HCT116 (cell line): ENCODE measurements around the gene USH1C. TPM values are rescaled to one million over a fixed set of nuclear protein-coding genes. Genes with fewer than 3 reads are reported as not detected.
A peak's percentile ranks its signal among the peaks of the same experiment; 100 is the strongest.

ENCODE experiments used
- ATAC-seq: fragments of 200-7000 bp; cut with Tn5 transposase; 2 replicates; pipeline ENCODE4 v1.9.1; 2020; ENCODE audit warnings: mild to moderate bottlenecking, moderate library complexity
- BruUV-seq: library from RNA; stranded (reverse); fragments of 400-500 nt; replicated peaks from 2 replicates; lab custom pipeline; 2021; lab: Mats Ljungman, UMichigan
- CTCF ChIA-PET: fragments of 300-600 bp; sonication (Branson Sonifier 250); formaldehyde crosslinking; loops from one replicate; lab custom pipeline; 2021; ENCODE audit warnings: antibody characterized with exemption; lab: Charles Lee
- POLR2A ChIA-PET: fragments of 300-600, 350-600 bp; sonication (Branson Sonifier 250); formaldehyde crosslinking; loops from one replicate; lab custom pipeline; 2021; ENCODE audit warnings: antibody characterized with exemption; lab: Charles Lee
- RAD21 ChIA-PET, 2 experiments: fragments of 300-600 bp; sonication (Branson Sonifier 250); formaldehyde crosslinking; loops; one replicate each; lab custom pipeline; 2023; ENCODE audit warnings: low total read pairs in 2 of 2; ENCODE audit not compliant: uncharacterized antibody in 2 of 2, unreplicated experiment in 2 of 2, low non-redundant PET in 1 of 2; lab: Charles Lee
- DNase-seq: peaks from one replicate; pipeline ENCODE4 v3.0.0-alpha.2; 2010; ENCODE audit warnings: low read depth, low spot score
- H2AFZ ChIP-seq: fragments of 200-600 bp; shearing (Covaris generic), sonication (generic); 2 replicates; pipeline ENCODE4 v1.6.1; 2017; ENCODE audit warnings: low read depth, mixed run types, mixed read lengths, antibody characterized with exemption, low read length; ENCODE audit not compliant: poor library complexity, severe bottlenecking
- H3K27ac ChIP-seq: 2 replicates; pipeline ENCODE4 v1.5.1; 2012; ENCODE audit warnings: low read depth, low read length
- H3K27me3 ChIP-seq: fragments of 200-600 bp; sonication (generic); 2 replicates; pipeline ENCODE4 v1.6.1; 2016; ENCODE audit warnings: mixed run types, low read length, mixed read lengths; ENCODE audit not compliant: insufficient read depth
- H3K36me3 ChIP-seq, 2 experiments: fragments of 200-500 bp in 1 of 2; fragments of 200-600 bp in 1 of 2; sonication (Bioruptor generic) in 1 of 2; sonication (generic) in 1 of 2; 2 replicates each; pipeline versions ENCODE4 v1.5.1 to v1.6.1; 2014 to 2016; ENCODE audit warnings: low read length in 2 of 2, inconsistent platforms in 1 of 2, mixed read lengths in 1 of 2, mixed run types in 1 of 2; ENCODE audit not compliant: insufficient read depth in 2 of 2, control insufficient read depth in 1 of 2
- H3K4me1 ChIP-seq, 2 experiments: fragments of 200-600 bp in 1 of 2; sonication (generic) in 1 of 2; 2 replicates each; pipeline versions ENCODE4 v1.5.1 to v1.6.1; 2012 to 2017; ENCODE audit warnings: low read length in 2 of 2, inconsistent platforms in 1 of 2, mild to moderate bottlenecking in 1 of 2, mixed read lengths in 1 of 2, mixed run types in 1 of 2, moderate library complexity in 1 of 2; ENCODE audit not compliant: insufficient read depth in 2 of 2, control insufficient read depth in 1 of 2
- H3K4me2 ChIP-seq: fragments of 200-600 bp; sonication (generic); 2 replicates; pipeline ENCODE4 v1.6.1; 2017; ENCODE audit warnings: mixed run types, low read length, mixed read lengths
- H3K4me3 ChIP-seq, 2 experiments: fragments of 200-600 bp in 1 of 2; sonication (generic) in 1 of 2; replicated peaks in 1 of 2; 2 replicates each; pipeline ENCODE4 v1.5.1; 2011 to 2016; ENCODE audit warnings: low read length in 2 of 2, control low read depth in 1 of 2, low read depth in 1 of 2, mild to moderate bottlenecking in 1 of 2, mixed read lengths in 1 of 2, mixed run types in 1 of 2
- H3K79me2 ChIP-seq: fragments of 200-600 bp; sonication (generic); 2 replicates; pipeline ENCODE4 v1.6.1; 2017; ENCODE audit warnings: mild to moderate bottlenecking, mixed run types, low read length, moderate library complexity, mixed read lengths; ENCODE audit not compliant: insufficient read depth
- H3K9ac ChIP-seq: fragments of 200-600 bp; sonication (generic); 2 replicates; pipeline ENCODE4 v1.6.1; 2016; ENCODE audit warnings: low read length, mixed read lengths
- H3K9me2 ChIP-seq: fragments of 200-600 bp; sonication (generic), shearing (Covaris generic); 2 replicates; pipeline ENCODE4 v1.6.1; 2017; ENCODE audit warnings: mixed run types, mild to moderate bottlenecking, moderate library complexity; ENCODE audit not compliant: insufficient read depth
- H3K9me3 ChIP-seq, 2 experiments: fragments of 200-500 bp in 1 of 2; fragments of 200-600 bp in 1 of 2; sonication (Bioruptor generic) in 1 of 2; sonication (generic) in 1 of 2; 2 replicates each; pipeline ENCODE4 v1.6.1; 2014 to 2017; ENCODE audit warnings: low read length in 2 of 2, mixed read lengths in 2 of 2, inconsistent platforms in 1 of 2, low read depth in 1 of 2, mild to moderate bottlenecking in 1 of 2, mixed run types in 1 of 2, moderate library complexity in 1 of 2; ENCODE audit not compliant: control insufficient read depth in 1 of 2, insufficient read depth in 1 of 2
- H4K20me1 ChIP-seq: fragments of 200-600 bp; sonication (generic), shearing (Covaris generic); 2 replicates; pipeline ENCODE4 v1.6.1; 2017; ENCODE audit warnings: mixed run types, mild to moderate bottlenecking, moderate library complexity; ENCODE audit not compliant: insufficient read depth
- RAD21 ChIP-seq: IDR thresholded peaks from 2 replicates; pipeline ENCODE4 v1.6.1; 2012; ENCODE audit warnings: low read depth, mild to moderate bottlenecking
- SP1 ChIP-seq: IDR thresholded peaks from 2 replicates; pipeline ENCODE4 v1.6.1; 2012; ENCODE audit warnings: low read depth
- ZNF274 ChIP-seq: fragments of 200-500 bp; sonication (Bioruptor generic); IDR thresholded peaks from 2 replicates; pipeline ENCODE4 v1.6.1; 2014; ENCODE audit warnings: mild to moderate bottlenecking, low read depth, low read length, inconsistent platforms
- intact Hi-C: fragments of 100-400 bp; cut with micrococcal nuclease; formaldehyde crosslinking; loops from 2 replicates; pipeline ENCODE4 v1.10.0; 2022
- total RNA-seq: library from RNA; stranded (reverse); gene quantifications from one replicate; pipeline ENCODE4 v1.2.1, GENCODE V29; 2021; ENCODE audit not compliant: unreplicated experiment
- TF ChIP-seq, protein P1 (sequence below), 3 experiments: fragments of 200-600 bp in 1 of 3; sonication (generic) in 1 of 3; IDR thresholded peaks in 2 of 3; conservative IDR thresholded peaks in 1 of 3; 2 replicates each; pipeline ENCODE4 v1.5.1; 2012 to 2017; ENCODE audit warnings: low read depth in 2 of 3, low read length in 2 of 3, antibody characterized with exemption in 1 of 3, borderline replicate concordance in 1 of 3, control low read depth in 1 of 3, mild to moderate bottlenecking in 1 of 3, mixed read lengths in 1 of 3, mixed run types in 1 of 3, moderate library complexity in 1 of 3; ENCODE audit not compliant: insufficient read depth in 1 of 3
- TF ChIP-seq, protein P2 (sequence below): IDR thresholded peaks from 2 replicates; pipeline ENCODE4 v1.6.1; 2012

USH1C gene
- total RNA-seq, 1 experiment from 2014 or later: 13.4 TPM

DNA sequence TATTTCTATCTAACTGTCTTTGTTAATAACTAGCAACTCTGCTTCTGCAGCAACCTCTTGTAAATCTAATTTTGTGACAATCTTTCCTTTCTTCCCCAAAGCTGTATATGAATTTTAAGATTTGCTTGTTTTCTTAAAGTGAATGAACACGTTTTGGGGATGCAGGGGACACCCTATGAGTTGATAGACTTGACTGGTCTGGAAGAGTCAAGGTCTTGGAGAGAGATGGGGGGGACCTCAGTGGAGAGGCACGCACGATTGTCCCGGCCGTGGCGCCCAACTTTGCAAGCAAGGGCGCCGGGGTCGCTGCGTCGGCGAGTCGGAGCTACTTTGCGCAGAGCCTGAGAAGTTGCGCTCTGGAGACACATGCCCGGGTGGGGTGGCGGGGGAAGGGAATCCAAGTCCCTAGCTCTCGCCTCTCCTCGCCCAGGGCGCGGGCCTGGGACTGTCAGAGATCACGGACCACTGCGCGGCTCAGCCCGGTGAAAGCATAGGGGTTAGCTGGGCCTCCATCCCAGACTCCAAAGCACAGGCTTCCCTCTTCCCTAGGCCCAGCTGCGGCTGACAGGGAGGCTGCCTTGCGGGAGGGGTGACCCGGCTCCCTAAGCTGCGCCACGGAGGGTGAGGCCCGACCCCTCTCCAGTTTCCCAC, 68.4 kb downstream of the USH1C start:
- ChIA-PET CTCF (interaction anchor here (1.3 kb wide), 1 partner anchor 89 kb away, joined by 4 read pairs; no protein-coding TSS in a partner anchor), POLR2A (no interaction called here), RAD21 (no interaction called here)
- H3K9me3 ChIP-seq: no peaks in the 10 kb centered on the region
- no peak overlapping the region for H2AFZ ChIP-seq
- no peak for ATAC-seq
- no peak for TF ChIP-seq ZNF274
- TF ChIP-seq SP1: no peak
- DNase-seq: no peak
- no peak overlapping the region for H3K4me2 ChIP-seq
- H3K79me2 ChIP-seq: no peaks in the 10 kb centered on the region
- no peaks in the 10 kb centered on the region for H3K9me2 ChIP-seq
- intact Hi-C loops: loop anchor here (1.0 kb wide), 1 partner anchor 86 kb away; no protein-coding TSS in a partner anchor
- H4K20me1 ChIP-seq: no peaks in the 10 kb centered on the region
- no peak overlapping the region for H3K9ac ChIP-seq
- no peak overlapping the region for H3K27ac ChIP-seq
- H3K4me1 ChIP-seq: peaks cover 5 to 20% of the 10 kb centered on the region in 2 experiments; a peak in 3 of 4 replicates
- no peak overlapping the region for H3K4me3 ChIP-seq
- H3K27me3 ChIP-seq: no peaks in the 10 kb centered on the region
- no peaks in the 10 kb centered on the region for H3K36me3 ChIP-seq
- no TSS peak for BruUV-seq

DNA sequence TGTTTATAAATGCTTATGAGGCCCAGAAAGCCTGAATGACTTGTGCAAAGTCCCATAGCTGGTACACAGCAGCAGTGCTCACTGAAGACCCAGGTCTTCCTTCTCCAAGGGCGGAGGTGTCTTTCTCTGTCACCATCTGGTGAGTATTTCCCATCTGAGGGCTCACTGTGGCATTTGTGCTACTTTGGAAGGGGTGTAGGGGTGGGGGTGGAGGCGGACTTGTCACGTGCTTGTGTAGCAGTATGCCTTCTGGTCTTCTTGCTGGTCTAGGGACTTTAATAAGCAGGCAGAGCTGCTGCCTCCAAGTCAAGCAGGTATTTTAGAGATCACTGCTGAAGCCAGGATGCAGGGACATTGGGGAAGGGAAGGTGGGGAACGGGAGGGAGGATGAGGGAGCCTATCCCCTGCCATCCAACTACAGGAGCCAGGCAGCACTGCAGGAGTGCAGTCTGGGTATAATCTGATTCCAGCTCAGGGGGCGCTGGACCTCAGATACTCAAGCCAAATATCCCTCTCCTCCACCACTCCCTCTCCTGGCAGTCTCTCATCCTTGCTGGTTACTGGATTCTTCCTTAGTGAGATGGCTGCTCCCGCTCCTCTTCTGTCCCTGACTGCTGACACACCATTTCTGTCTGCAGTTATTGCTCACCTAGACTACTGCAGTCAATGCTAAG, 71.0 kb downstream of the USH1C start:
- Histone ChIP-seq H2AFZ (peak overlapping the region; percentile 18), H3K9ac (no peak overlapping the region), H3K79me2 (no peaks in the 10 kb centered on the region), H3K9me2 (no peaks in the 10 kb centered on the region), H4K20me1 (no peaks in the 10 kb centered on the region), H3K4me1 (peaks cover 5 to 10% of the 10 kb centered on the region in 2 experiments; a peak in 2 of 4 replicates), H3K9me3 (no peaks in the 10 kb centered on the region), H3K4me3 (no peak overlapping the region), H3K36me3 (no peaks in the 10 kb centered on the region), H3K4me2 (peak overlapping the region; percentile 24), H3K27me3 (no peaks in the 10 kb centered on the region), H3K27ac (no peak overlapping the region)
- POLR2A ChIA-PET: interaction anchor here (1.4 kb wide), 1 partner anchor 55 kb away, joined by 3 read pairs; no protein-coding TSS in a partner anchor
- CTCF ChIA-PET: interaction anchor here (0.6 to 1.8 kb wide), 7 partner anchors 9 to 197 kb away, joined by 3 to 6 read pairs (median 3); no protein-coding TSS in a partner anchor
- DNase-seq: peak; percentile 68
- intact Hi-C loops: no loop called here
- TF ChIP-seq RAD21: peak; percentile 55
- TF ChIP-seq, protein P1, sequence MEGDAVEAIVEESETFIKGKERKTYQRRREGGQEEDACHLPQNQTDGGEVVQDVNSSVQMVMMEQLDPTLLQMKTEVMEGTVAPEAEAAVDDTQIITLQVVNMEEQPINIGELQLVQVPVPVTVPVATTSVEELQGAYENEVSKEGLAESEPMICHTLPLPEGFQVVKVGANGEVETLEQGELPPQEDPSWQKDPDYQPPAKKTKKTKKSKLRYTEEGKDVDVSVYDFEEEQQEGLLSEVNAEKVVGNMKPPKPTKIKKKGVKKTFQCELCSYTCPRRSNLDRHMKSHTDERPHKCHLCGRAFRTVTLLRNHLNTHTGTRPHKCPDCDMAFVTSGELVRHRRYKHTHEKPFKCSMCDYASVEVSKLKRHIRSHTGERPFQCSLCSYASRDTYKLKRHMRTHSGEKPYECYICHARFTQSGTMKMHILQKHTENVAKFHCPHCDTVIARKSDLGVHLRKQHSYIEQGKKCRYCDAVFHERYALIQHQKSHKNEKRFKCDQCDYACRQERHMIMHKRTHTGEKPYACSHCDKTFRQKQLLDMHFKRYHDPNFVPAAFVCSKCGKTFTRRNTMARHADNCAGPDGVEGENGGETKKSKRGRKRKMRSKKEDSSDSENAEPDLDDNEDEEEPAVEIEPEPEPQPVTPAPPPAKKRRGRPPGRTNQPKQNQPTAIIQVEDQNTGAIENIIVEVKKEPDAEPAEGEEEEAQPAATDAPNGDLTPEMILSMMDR (IDR thresholded peaks at IDR 0.05 in 2 of 3, conservative IDR thresholded peaks at IDR 0.05 in 1 of 3; ENCODE audit: borderline replicate concordance in 1 of 3, insufficient read depth in 1 of 3, low read depth in 2 of 3, low read length in 2 of 3): peak; percentile 73 to 98 (median 80)
- TF ChIP-seq, protein P2, sequence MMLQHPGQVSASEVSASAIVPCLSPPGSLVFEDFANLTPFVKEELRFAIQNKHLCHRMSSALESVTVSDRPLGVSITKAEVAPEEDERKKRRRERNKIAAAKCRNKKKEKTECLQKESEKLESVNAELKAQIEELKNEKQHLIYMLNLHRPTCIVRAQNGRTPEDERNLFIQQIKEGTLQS: no peak
- no TSS peak for BruUV-seq
- peak; percentile 98 for ATAC-seq
- RAD21 ChIA-PET: interaction anchor here in 1 of 2 experiments (1.6 kb wide), 1 partner anchor 89 kb away, joined by 3 read pairs; no protein-coding TSS in a partner anchor
